ENCODE results near the gene UBASH3B.

Gene UBASH3B

DNA sequence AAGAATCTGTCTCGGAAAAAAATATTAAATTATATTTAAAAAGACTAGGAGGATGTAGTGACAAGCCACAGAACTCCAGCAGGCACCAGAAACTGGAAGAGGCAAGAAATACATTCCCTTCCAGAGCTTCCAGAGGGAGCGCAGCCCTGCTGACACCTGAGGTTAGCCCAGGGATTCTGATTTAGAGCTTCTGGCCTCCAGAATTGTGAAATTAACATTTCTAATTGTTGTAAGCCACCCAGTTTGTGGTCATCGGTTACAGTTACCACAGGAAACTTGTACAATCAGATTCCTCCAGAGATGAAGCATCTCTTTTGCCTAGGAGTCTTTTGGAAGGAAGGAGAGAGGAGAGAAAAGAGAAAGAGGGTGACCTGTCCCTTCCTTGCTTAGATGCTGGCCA, 6.4 kb upstream of the UBASH3B start:
- FAIRE-seq, result no peak

DNA sequence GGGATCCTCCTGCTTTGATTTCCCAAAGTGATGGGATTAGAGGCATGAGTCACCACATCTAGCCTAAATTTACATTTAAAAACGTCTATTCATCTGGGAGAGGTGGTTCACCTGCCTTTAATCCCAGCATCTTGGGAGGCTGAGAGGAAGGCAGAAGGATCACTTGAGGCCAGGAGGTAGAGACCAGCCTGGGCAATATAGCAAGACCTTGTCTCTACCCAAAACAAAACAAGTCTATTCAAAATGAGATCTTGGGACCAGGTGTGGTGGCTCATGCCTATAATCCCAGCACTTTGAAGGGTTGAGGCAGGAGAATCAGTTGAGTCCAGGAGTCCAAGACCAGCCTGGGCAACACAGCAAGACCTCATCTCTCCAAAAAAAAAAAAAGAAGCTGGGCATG, 4.9 kb upstream of the UBASH3B start:
- FAIRE-seq, result no peak

GRCh38 chr11:122652495-122652894, 3.0 kb upstream of the UBASH3B start:
- FAIRE-seq, result no peak

- no peak for FAIRE-seq
Observed at GRCh38 chr11:122653916-122654585, 1.5 kb upstream of the UBASH3B start.

- FAIRE-seq, result no peak
Observed at GRCh38 chr11:122656073-122656630, 630 bp downstream of the UBASH3B start.

GRCh38 chr11:122656631-122657101, 1.1 kb downstream of the UBASH3B start:
- FAIRE-seq, result no peak

DNA sequence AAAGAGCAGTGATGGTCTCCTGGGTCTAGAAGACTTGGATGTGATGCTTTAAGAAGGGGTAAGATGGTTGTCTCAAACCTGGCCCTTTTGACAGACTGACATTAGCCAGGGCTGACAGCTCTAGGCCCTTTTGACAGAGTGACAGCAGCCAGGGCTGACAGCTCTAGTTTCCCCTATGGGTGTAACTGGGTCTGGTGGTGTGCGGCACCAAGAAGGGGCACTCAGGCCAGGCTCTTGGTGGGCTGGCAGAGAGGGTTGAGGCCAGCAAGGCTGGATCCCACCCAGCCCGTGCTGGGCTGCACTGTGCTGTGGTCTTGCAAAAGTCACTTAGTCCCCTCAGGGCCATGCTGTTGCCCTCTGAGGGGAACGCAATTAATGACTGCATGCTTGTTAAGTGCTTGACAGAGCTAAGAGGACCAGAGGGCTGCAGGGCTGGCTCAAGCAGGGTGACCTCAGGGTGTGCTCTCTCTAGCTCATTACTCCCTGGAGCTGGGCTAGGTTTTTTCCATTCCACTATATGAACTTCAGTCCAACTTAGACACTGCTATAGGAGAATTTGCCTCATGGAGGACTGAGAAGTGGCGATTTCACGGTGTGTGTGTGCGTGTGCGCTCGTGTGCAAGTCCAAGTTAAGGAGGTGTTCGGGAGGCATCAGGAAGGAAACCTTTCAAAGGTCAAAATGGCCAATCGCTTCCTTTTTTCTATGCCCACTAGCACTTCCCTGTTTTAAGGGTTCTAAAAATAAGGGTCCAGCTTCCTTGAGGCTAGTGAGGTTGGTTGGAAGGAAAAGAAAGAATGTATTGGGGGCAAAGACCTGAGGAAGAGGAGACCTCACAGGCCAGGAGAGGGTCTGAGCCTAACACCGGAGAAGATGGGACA, 4.4 kb downstream of the UBASH3B start:
- no peak for FAIRE-seq

- no peak for FAIRE-seq
Observed at GRCh38 chr11:122661182-122661945, 5.8 kb downstream of the UBASH3B start.

- no peak for FAIRE-seq
Observed at GRCh38 chr11:122663056-122663740, 7.7 kb downstream of the UBASH3B start.

DNA sequence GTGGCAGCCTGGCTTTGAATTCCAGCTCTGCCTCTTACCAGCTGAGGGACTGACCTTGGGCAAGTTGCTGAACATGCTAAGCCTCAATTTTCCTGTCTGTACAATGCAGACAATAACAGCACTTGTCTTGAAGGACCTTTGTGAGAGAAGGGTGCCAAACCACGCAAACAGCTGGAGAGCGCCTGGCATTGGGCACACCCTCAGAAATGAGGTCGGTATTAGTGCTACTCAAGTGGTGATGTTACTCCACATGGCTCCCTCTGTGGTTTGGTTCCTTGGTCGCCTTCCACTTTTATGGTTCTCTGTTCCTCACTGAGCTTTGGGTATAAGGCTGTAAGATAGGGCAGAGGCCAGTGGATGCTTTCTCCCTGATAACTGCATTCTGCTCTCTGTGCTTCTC, 8.2 kb downstream of the UBASH3B start:
- FAIRE-seq, result no peak

DNA sequence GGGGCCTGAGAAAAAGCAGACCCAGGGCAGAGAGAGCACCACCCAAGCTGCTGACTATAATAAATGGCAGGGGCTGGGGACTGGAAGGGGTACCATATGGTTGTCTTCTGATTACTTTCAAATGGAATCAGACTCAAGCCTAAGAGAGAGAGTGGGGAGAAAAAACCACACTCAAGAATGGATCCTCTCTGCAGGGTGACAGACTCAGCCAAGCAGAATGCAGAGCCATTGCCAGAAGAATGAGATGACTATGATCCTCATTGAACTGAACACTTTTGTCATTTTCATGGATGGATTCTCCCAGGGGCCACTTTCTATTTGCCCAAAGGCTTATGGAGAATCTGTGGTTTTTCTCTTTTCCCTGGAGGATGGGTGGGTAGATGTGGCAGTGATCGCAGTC, 8.7 kb downstream of the UBASH3B start:
- no peak for FAIRE-seq

GRCh38 chr11:122665861-122666260, 10.3 kb downstream of the UBASH3B start:
- no peak for FAIRE-seq

GRCh38 chr11:122666743-122667142, 11.2 kb downstream of the UBASH3B start:
- FAIRE-seq, result no peak

- no peak for FAIRE-seq
Observed at GRCh38 chr11:122668562-122669090, 13.1 kb downstream of the UBASH3B start.

DNA sequence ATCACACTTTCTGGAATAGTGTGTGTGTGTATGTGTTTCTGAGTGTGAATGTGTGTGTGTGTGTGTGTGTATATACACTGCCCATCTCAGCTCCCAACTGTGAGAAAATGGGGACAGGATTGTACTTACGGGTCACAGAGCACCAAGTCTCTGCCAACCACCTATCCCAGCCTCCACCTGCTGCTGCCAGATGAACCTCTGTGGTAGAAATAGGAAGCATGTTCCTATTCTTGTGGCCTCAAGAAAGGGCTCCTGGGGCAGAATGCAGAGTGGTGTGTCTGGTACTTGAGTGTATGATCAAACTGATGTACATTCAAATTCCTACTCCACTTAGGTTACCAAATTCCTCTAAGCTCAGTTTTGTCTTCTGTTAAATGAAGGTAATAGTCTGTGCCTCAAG, 14.6 kb downstream of the UBASH3B start:
- FAIRE-seq, result no peak

- FAIRE-seq, result no peak
Observed at GRCh38 chr11:122671400-122671891, 15.9 kb downstream of the UBASH3B start.

DNA sequence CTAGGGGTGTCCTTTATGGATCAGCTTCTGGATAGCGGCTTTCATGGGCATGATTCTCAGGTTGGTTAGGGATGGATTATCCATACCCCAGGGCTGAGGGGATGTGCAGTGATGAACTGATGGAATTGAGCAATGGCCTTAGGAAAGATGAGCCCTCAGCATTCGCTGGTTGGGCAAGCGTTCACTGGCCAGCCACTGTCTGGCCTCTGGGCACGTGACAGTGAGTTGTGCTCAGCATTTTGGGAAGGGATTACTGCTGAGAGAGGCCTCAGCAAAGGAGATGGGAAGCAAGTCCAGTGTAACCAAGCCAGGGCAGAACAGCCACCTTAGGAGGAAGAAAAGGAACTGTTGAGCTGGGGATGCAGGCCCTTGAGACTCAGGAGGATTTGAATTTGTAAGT, 17.4 kb downstream of the UBASH3B start:
- FAIRE-seq, result no peak

- FAIRE-seq, result no peak
Observed at GRCh38 chr11:122673701-122674100, 18.2 kb downstream of the UBASH3B start.

GRCh38 chr11:122676638-122677037, 21.1 kb downstream of the UBASH3B start:
- FAIRE-seq, result no peak

DNA sequence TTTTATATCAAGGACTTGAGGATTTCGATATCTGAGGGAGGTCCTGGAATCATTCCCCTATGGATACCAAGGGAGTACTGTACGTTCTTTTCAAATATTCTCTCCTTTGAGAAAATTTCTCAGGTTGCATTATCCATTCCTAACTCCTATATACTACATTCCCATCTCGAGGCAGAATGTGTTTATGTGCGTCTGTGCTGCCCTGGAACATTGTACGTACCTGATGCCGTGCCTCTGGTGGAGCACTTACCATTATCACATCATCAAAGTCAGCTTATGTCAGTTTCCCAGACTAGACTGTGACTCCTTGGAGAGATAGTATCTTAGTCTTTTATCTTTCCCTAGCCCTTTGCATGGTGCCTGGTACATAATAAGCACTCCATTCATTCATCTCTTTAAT, 21.7 kb downstream of the UBASH3B start:
- FAIRE-seq, result no peak

- no peak for FAIRE-seq
Observed at GRCh38 chr11:122678406-122678805, 22.9 kb downstream of the UBASH3B start.

- FAIRE-seq, result no peak
Observed at GRCh38 chr11:122679466-122679865, 23.9 kb downstream of the UBASH3B start.

Measured in colon (tissue), 2 donors.